ENCODE measurements around the gene VWA8. TPM values are rescaled to one million over a fixed set of nuclear protein-coding genes. Genes with fewer than 3 reads are reported as not detected.

VWA8 gene
- total and polyA plus RNA-seq, 2 of the 8 experiments (the other 6 are each of a cell fraction or from before 2014, with no cell fraction given), result 5.9 to 19.6 TPM

DNA sequence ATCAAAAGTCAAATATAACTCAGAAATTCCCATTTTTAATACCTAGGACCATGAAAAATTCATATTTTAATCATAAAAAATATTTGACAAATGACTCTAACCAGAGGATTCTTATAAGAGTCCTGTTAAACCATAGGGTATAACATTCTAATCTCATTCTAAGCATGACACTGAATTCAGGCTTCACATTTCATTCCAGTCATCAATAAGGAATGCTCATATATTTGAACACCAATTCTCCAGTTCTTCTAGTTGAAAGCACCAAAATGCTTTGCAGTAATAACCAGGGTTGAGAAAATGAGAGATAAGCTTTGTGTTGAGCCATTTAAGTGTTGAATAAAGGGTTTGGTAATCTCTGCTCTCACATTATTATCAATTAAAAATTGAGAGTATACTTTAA, 147.5 kb downstream of the VWA8 start:
- Histone ChIP-seq H2AK5ac (ENCODE audit: low read depth, low read length) (no peak overlapping the region), H2BK15ac (ENCODE audit: low read length) (no peak overlapping the region), H3K23me2 (ENCODE audit: low read depth, low read length) (no peaks in the 10 kb centered on the region), H2BK120ac (replicated peaks; ENCODE audit: low read depth, low read length) (no peak overlapping the region), H3K14ac (ENCODE audit: insufficient read length) (no peak overlapping the region), H3K4me1 (replicated peaks in 1 of 4; ENCODE audit: control insufficient read depth in 3 of 4, insufficient read depth in 4 of 4, low read length in 3 of 4) (no peaks in the 10 kb centered on the region), H4K91ac (replicated peaks; ENCODE audit: insufficient read length, low read length) (no peak overlapping the region), H4K5ac (ENCODE audit: insufficient read length, low read depth, low read length) (no peak overlapping the region), H3K23ac (ENCODE audit: insufficient read length) (no peak overlapping the region), H3K27ac (ENCODE audit: low read depth, low read length) (no peak overlapping the region), H3K27me3 (replicated peaks in 1 of 4; ENCODE audit: control insufficient read depth in 3 of 4, extremely low read depth in 1 of 4, insufficient read depth in 3 of 4, low read length in 3 of 4) (no peaks in the 10 kb centered on the region), H2BK20ac (ENCODE audit: low read length) (no peak overlapping the region), H3K9ac (replicated peaks in 1 of 4; ENCODE audit: extremely low read depth in 1 of 4, low read depth in 3 of 4, low read length in 3 of 4) (no peak overlapping the region), H2AFZ (ENCODE audit: low read length) (no peak overlapping the region), H3K79me2 (ENCODE audit: control insufficient read depth in 1 of 2, insufficient read depth in 2 of 2, low read length in 2 of 2) (no peaks in the 10 kb centered on the region), H3K4ac (replicated peaks; ENCODE audit: insufficient read length, low read depth, low read length) (no peak overlapping the region), H3K36me3 (ENCODE audit: control insufficient read depth in 2 of 4, insufficient read depth in 4 of 4, low read length in 3 of 4) (peaks cover 0 to 14% (median 3%) of the 10 kb centered on the region in 4 experiments; a peak in 4 of 8 replicates), H4K20me1 (replicated peaks in 1 of 2; ENCODE audit: control insufficient read depth in 1 of 2, insufficient read depth in 2 of 2, low read length in 2 of 2) (no peaks in the 10 kb centered on the region), H3K56ac (replicated peaks; ENCODE audit: insufficient read length, low read depth, low read length) (no peak overlapping the region), H3K18ac (ENCODE audit: extremely low read depth, low read length) (no peak overlapping the region), H3K79me1 (ENCODE audit: low read depth, low read length) (no peaks in the 10 kb centered on the region), H4K8ac (ENCODE audit: extremely low read depth, insufficient read depth, low read length) (no peak overlapping the region), H3K9me3 (ENCODE audit: insufficient read depth in 2 of 2, low read depth in 1 of 2, low read length in 1 of 2) (no peaks in the 10 kb centered on the region), H3K4me3 (ENCODE audit: extremely low read depth in 1 of 4, insufficient read depth in 2 of 4, low read depth in 3 of 4, low read length in 4 of 4) (no peak overlapping the region), H2BK12ac (ENCODE audit: low read depth, low read length) (no peak overlapping the region), H2BK5ac (ENCODE audit: low read depth, low read length) (no peak overlapping the region), H3K4me2 (ENCODE audit: insufficient read depth in 1 of 2, low read depth in 2 of 2, low read length in 2 of 2) (no peak overlapping the region)
- DNase-seq (ENCODE audit: low read depth in 1 of 2, low spot score in 2 of 2), result no peak
- ChIA-PET POLR2A (ENCODE audit: partially characterized antibody) (no interaction called here), CTCF (ENCODE audit: partially characterized antibody) (interaction anchor here (1.4 kb wide), 1 partner anchor 155 kb away, joined by 3 read pairs; no protein-coding TSS in a partner anchor)
- no peak for FAIRE-seq
- TF ChIP-seq GTF2F1 (IDR thresholded peaks at IDR 0.05; ENCODE audit: borderline replicate concordance, low read depth, low read length), result no peak
- no peak for TF ChIP-seq CTCF (IDR thresholded peaks at IDR 0.05; ENCODE audit: control extremely low read depth in 1 of 3, insufficient read depth in 1 of 3, low read depth in 1 of 3, low read length in 3 of 3)
- no peak for TF ChIP-seq TAF7 (optimal IDR thresholded peaks at IDR 0.05; ENCODE audit: borderline replicate concordance, low read depth, low read length)
- TF ChIP-seq, protein P1, sequence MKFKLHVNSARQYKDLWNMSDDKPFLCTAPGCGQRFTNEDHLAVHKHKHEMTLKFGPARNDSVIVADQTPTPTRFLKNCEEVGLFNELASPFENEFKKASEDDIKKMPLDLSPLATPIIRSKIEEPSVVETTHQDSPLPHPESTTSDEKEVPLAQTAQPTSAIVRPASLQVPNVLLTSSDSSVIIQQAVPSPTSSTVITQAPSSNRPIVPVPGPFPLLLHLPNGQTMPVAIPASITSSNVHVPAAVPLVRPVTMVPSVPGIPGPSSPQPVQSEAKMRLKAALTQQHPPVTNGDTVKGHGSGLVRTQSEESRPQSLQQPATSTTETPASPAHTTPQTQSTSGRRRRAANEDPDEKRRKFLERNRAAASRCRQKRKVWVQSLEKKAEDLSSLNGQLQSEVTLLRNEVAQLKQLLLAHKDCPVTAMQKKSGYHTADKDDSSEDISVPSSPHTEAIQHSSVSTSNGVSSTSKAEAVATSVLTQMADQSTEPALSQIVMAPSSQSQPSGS (IDR thresholded peaks at IDR 0.05; ENCODE audit: low read length), result no peak
- no peak for TF ChIP-seq BCL11A (IDR thresholded peaks at IDR 0.05; ENCODE audit: low read depth in 2 of 2, low read length in 2 of 2)
- TF ChIP-seq RFX5 (IDR thresholded peaks at IDR 0.05; ENCODE audit: borderline replicate concordance, low read depth, low read length), result no peak
- no peak for TF ChIP-seq USF2 (IDR thresholded peaks at IDR 0.05; ENCODE audit: low read length)
- TF ChIP-seq EGR1 (IDR thresholded peaks at IDR 0.05; ENCODE audit: borderline replicate concordance, low read depth, low read length), result no peak
- TF ChIP-seq SRF (IDR thresholded peaks at IDR 0.05; ENCODE audit: low read depth, low read length), result no peak
- no peak for TF ChIP-seq POU5F1 (IDR thresholded peaks at IDR 0.05; ENCODE audit: low read depth, low read length)
